Hematopoietic multipotent progenitor cell treated with erythropoietin and hydrocortisone succinate and interleukin-3 and kit ligand, for 17 days (in vitro differentiated cells): ENCODE results near the gene C11orf58.

Source experiments
- DNase-seq: peaks from one replicate; pipeline ENCODE4 v3.0.0-alpha.2; 2015; ENCODE audit warnings: low spot score

C11orf58 gene

GRCh38 chr11:16767957-16768356, 29.5 kb downstream of the C11orf58 start:
- DNase-seq, result no peak

- no peak for DNase-seq
Measured at GRCh38 chr11:16769386-16769785, 30.9 kb downstream of the C11orf58 start.

GRCh38 chr11:16770016-16770415, 31.6 kb downstream of the C11orf58 start:
- DNase-seq, result no peak

- no peak for DNase-seq
Measured at GRCh38 chr11:16771350-16772140, 33.1 kb downstream of the C11orf58 start.

GRCh38 chr11:16772141-16772512, 33.7 kb downstream of the C11orf58 start:
- DNase-seq, result no peak

- DNase-seq, result no peak
Measured at GRCh38 chr11:16773981-16774935, 35.8 kb downstream of the C11orf58 start.

- no peak for DNase-seq
Measured at GRCh38 chr11:16774936-16775613, 36.6 kb downstream of the C11orf58 start.

- DNase-seq, result no peak
Measured at GRCh38 chr11:16775614-16776283, 37.3 kb downstream of the C11orf58 start.

GRCh38 chr11:16776711-16777612, 38.5 kb downstream of the C11orf58 start:
- no peak for DNase-seq

GRCh38 chr11:16777613-16777975, 39.1 kb downstream of the C11orf58 start:
- no peak for DNase-seq

- no peak for DNase-seq
Measured at GRCh38 chr11:16778286-16778685, 39.8 kb downstream of the C11orf58 start.

GRCh38 chr11:16778876-16779275, 40.4 kb downstream of the C11orf58 start:
- DNase-seq, result no peak

GRCh38 chr11:16779436-16779835, 41.0 kb downstream of the C11orf58 start:
- DNase-seq, result no peak

GRCh38 chr11:16780146-16780545, 41.7 kb downstream of the C11orf58 start:
- DNase-seq, result no peak

GRCh38 chr11:16780698-16781550, 42.5 kb downstream of the C11orf58 start:
- DNase-seq, result no peak

- no peak for DNase-seq
Measured at GRCh38 chr11:16781936-16782919, 43.8 kb downstream of the C11orf58 start.

- no peak for DNase-seq
Measured at GRCh38 chr11:16783321-16783801, 44.9 kb downstream of the C11orf58 start.

- DNase-seq, result no peak
Measured at GRCh38 chr11:16784097-16784496, 45.6 kb downstream of the C11orf58 start.

- DNase-seq, result no peak
Measured at GRCh38 chr11:16784666-16785065, 46.2 kb downstream of the C11orf58 start.
